Measurements from ENCODE around the gene ZNF69. TPM values are rescaled to one million over a fixed set of nuclear protein-coding genes. Genes with fewer than 3 reads are reported as not detected.

ZNF69 gene
- total RNA-seq: 23.9 TPM

DNA sequence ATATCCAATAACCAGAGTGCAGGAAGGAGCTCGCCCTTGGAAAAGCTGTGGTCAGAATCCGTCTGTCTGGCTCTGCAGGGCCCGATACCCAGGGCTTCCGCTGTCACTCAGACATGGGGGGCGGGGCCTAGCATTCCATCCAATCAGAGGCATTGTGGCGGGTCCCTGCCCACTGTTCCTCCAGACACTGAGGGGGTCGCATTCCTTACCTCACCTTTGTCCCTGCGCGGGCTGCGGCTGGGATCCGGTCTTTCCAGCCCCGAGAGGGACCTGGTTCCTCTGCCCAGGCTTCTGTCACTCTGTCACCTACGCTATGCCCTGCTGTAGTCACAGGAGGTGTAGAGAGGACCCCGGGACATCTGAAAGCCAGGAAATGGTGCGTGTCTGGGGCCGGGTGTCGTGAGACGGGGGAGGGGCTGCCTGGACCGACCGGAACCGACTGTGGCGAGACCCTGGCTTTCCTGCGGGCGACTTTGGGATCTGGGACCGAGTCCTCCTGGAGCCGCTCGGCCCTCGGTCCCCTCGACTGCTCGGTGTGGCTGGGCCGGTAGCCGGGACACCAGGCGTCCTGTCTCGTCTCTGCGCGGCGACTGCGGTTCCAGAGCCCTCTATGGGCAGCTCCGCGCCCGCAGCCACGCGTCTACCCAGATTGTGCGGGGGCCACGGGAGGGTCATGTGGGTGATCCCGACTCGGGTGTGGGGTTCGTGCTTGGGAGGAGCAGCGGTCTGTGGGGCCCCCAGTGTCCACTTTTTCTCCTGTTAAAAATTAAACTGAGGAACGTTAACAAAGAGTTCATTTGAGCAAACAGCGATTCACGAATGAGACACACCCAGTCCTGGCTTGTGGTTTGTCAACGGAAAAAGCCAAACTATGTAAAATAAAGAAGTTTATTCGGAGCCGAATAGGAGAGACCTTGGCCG lies at the start of gene ZNF69:
Gene ZNF69, plus strand, starts transcription at position 172 of the 921 bp plus-strand sequence. Its CDS starts 142 bp downstream, at position 314.

GRCh38 chr19:11848594-11849469 lies 38.8 kb upstream of the ZNF69 start, which contains the start of gene ZNF439:
Gene ZNF439, plus strand, starts transcription at chr19:11848726. Its CDS starts 142 bp downstream, at chr19:11848868.

DNA sequence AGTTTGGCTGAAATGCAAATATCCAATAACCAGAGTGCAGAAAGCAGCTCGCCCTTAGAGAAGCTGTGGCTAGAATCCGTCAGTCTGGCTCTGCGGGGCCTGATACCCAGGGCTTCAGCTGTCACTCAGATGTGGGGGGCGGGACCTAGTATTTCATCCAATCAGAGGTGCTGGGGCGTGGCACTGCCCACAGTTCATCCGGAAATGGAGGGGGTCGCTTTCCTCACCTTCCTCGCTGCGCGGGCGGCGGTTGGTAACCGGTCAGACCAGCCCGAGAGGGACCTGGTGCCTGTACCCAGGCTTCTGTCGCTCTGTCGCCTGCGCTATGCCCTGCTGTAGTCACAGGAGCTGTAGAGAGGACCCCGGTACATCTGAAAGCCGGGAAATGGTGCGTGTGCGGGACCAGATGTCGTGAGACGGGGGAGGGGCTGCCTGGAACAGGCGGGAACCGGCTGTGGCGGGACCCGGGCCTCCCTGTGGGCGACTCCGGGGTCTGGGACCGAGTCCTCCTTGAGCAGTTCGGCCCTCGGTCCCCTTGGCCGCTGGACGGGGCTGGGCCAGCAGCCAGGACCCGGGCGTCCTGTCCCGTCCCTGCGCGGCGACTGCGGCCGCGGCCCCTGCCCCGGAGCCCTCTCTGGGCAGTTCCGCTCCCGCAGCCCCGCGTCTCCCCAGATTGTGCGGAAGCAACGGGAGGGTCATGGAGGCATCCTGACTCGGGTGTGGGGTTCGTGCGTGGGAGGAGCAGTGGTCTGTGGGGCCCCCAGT lies 37.5 kb downstream of the ZNF69 start, which contains the start of gene ZNF700:
Gene ZNF700, plus strand, starts transcription at position 222 of the 765 bp plus-strand sequence. Its CDS starts 104 bp downstream, at position 326.

Other genes with a start within 250 kb of the ZNF69 start
- gene ZNF823, start 148.8 kb upstream of the ZNF69 start, total RNA-seq: 16.1 TPM
- gene ZNF441, start 120.8 kb upstream of the ZNF69 start, total RNA-seq: 36.7 TPM
- gene ZNF491, start 89.3 kb upstream of the ZNF69 start, total RNA-seq: 26.3 TPM
- 23.6 TPM for gene ZNF440, start 73.5 kb upstream of the ZNF69 start, total RNA-seq
- gene ZNF439, start 39.1 kb upstream of the ZNF69 start, total RNA-seq: 43.3 TPM
- gene ZNF700, start 37.3 kb downstream of the ZNF69 start, total RNA-seq: 23.9 TPM
- 15.9 TPM for gene ZNF763, start 77.3 kb downstream of the ZNF69 start, total RNA-seq
- 26.3 TPM for gene ZNF433, start 147.9 kb downstream of the ZNF69 start, total RNA-seq
- 0.27 TPM for gene ZNF878, start 165.2 kb downstream of the ZNF69 start, total RNA-seq
- gene ZNF844, start 176.9 kb downstream of the ZNF69 start, total RNA-seq: 52.0 TPM

Data from camera-type eye (tissue), 1 donor.